ENCODE results near the gene NEK5. TPM values are rescaled to one million over a fixed set of nuclear protein-coding genes. Genes with fewer than 3 reads are reported as not detected.

NEK5 gene
- total RNA-seq, 1 donor from 2014 or later: 0.28 TPM

- Histone ChIP-seq H3K4me2 (no peak overlapping the region), H3K4me1 (no peaks in the 10 kb centered on the region), H3K27ac (no peak overlapping the region), H3F3A (ENCODE audit: low read depth) (no peaks in the 10 kb centered on the region), H3K36me3 (peaks cover 33% of the 10 kb centered on the region), H3K79me2 (ENCODE audit: low read depth) (peaks cover 9% of the 10 kb centered on the region), H3K4me3 (no peak overlapping the region), H4K20me1 (ENCODE audit: low read depth) (no peaks in the 10 kb centered on the region), H3K9ac (no peak overlapping the region), H3K9me3 (ENCODE audit: low read depth) (peaks cover 5% of the 10 kb centered on the region), H3K27me3 (no peaks in the 10 kb centered on the region), H2AFZ (replicated peaks) (no peak overlapping the region)
- Mint-ChIP-seq H3K9me3 (peaks cover 25% of the 10 kb centered on the region), H3K27ac (no peak overlapping the region), H3K4me3 (no peak overlapping the region), H3K4me1 (peaks cover 3% of the 10 kb centered on the region), H3K36me3 (peaks cover 60% of the 10 kb centered on the region), H3K27me3 (ENCODE audit: insufficient read depth, low read depth) (no peaks in the 10 kb centered on the region)
- DNase-seq (ENCODE audit: low spot score): no peak
- TF ChIP-seq CTCF (IDR thresholded peaks at IDR 0.05) (no peak), EZH2phosphoT487 (IDR thresholded peaks at IDR 0.05) (no peak), EZH2 (IDR thresholded peaks at IDR 0.05) (no peak)
Measured at GRCh38 chr13:52029569-52029968, 99.3 kb downstream of the NEK5 start.

GRCh38 chr13:52027832-52028231 is 101.0 kb downstream of the NEK5 start:
- H3K36me3 Mint-ChIP-seq: peaks cover 70% of the 10 kb centered on the region
- Histone ChIP-seq H3K9ac (no peak overlapping the region), H3K4me1 (no peaks in the 10 kb centered on the region), H3K36me3 (peaks cover 41% of the 10 kb centered on the region), H3K9me3 (ENCODE audit: low read depth) (peaks cover 5% of the 10 kb centered on the region), H3K27ac (no peak overlapping the region), H4K20me1 (ENCODE audit: low read depth) (no peaks in the 10 kb centered on the region), H3K4me2 (no peak overlapping the region), H3K4me3 (no peak overlapping the region), H3K79me2 (ENCODE audit: low read depth) (peaks cover 10% of the 10 kb centered on the region), H3K27me3 (no peaks in the 10 kb centered on the region), H2AFZ (replicated peaks) (no peak overlapping the region), H3F3A (ENCODE audit: low read depth) (no peaks in the 10 kb centered on the region)
- TF ChIP-seq CTCF (IDR thresholded peaks at IDR 0.05) (no peak), EZH2phosphoT487 (IDR thresholded peaks at IDR 0.05) (no peak), EZH2 (IDR thresholded peaks at IDR 0.05) (no peak)
- no peak overlapping the region for H3K27ac Mint-ChIP-seq
- H3K9me3 Mint-ChIP-seq: peaks cover 25% of the 10 kb centered on the region
- H3K4me3 Mint-ChIP-seq: no peak overlapping the region
- no peak for DNase-seq (ENCODE audit: low spot score)
- H3K4me1 Mint-ChIP-seq: peaks cover 3% of the 10 kb centered on the region
- no peaks in the 10 kb centered on the region for H3K27me3 Mint-ChIP-seq (ENCODE audit: insufficient read depth, low read depth)

DNA sequence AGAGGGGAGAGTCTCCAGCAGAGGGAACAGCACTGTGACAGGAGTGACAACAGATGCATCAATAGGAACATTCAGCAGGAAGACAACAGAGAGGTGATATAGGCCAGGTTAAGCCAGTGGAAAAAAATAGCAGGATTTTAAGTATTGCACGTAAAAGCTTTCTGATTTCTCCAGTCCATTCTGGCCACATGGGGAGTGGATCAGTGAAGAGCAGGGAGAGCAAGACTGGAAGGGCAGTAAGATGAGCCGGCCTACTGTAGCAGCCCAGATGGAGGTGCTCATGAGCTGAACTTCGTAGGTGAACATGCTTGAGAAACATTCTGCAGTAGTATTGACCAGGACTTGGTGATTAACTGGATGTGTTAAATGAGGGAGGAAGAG is 102.6 kb downstream of the NEK5 start:
- Histone ChIP-seq H3K27ac (no peak overlapping the region), H3K36me3 (peaks cover 41% of the 10 kb centered on the region), H3K4me1 (no peaks in the 10 kb centered on the region), H3K4me3 (no peak overlapping the region), H2AFZ (replicated peaks) (no peak overlapping the region), H3K9me3 (ENCODE audit: low read depth) (peaks cover 5% of the 10 kb centered on the region), H3F3A (ENCODE audit: low read depth) (no peaks in the 10 kb centered on the region), H3K27me3 (no peaks in the 10 kb centered on the region), H3K79me2 (ENCODE audit: low read depth) (peaks cover 10% of the 10 kb centered on the region), H3K9ac (no peak overlapping the region), H3K4me2 (no peak overlapping the region), H4K20me1 (ENCODE audit: low read depth) (no peaks in the 10 kb centered on the region)
- Mint-ChIP-seq H3K9me3 (peaks cover 25% of the 10 kb centered on the region), H3K27ac (no peak overlapping the region), H3K27me3 (ENCODE audit: insufficient read depth, low read depth) (no peaks in the 10 kb centered on the region), H3K36me3 (peaks cover 75% of the 10 kb centered on the region), H3K4me1 (no peaks in the 10 kb centered on the region), H3K4me3 (no peak overlapping the region)
- TF ChIP-seq CTCF (IDR thresholded peaks at IDR 0.05) (no peak), EZH2phosphoT487 (IDR thresholded peaks at IDR 0.05) (no peak), EZH2 (IDR thresholded peaks at IDR 0.05) (no peak)
- no peak for DNase-seq (ENCODE audit: low spot score)
